Gastroesophageal sphincter (tissue), 3 donors: Measurements from ENCODE around the gene ODAD4.

Source experiments
- EP300 ChIP-seq: sonication (generic); formaldehyde crosslinking; IDR thresholded peaks from one replicate; pipeline ENCODE4 v1.6.1; 2017; ENCODE audit warnings: antibody characterized with exemption, mild to moderate bottlenecking
- POLR2A ChIP-seq, 2 donors: fragments of 450-650 bp; IDR thresholded peaks; one replicate each; pipeline ENCODE4 v1.6.1; 2017; ENCODE audit warnings: antibody characterized with exemption in 2 of 2, mild to moderate bottlenecking in 2 of 2, moderate library complexity in 1 of 2
- POLR2AphosphoS5 ChIP-seq: sonication (generic); formaldehyde crosslinking; IDR thresholded peaks from one replicate; pipeline ENCODE4 v1.6.1; 2017; ENCODE audit warnings: antibody characterized with exemption
- TF ChIP-seq, protein P1 (sequence below), 4 experiments: fragments of 200-600 bp in 2 of 4; fragments of 450-650 bp in 2 of 4; sonication (generic) in 1 of 4; IDR thresholded peaks; one replicate each; pipeline ENCODE4 v1.5.1; 2017 to 2019; ENCODE audit warnings: antibody characterized with exemption in 4 of 4, mild to moderate bottlenecking in 2 of 4, moderate library complexity in 2 of 4

DNA sequence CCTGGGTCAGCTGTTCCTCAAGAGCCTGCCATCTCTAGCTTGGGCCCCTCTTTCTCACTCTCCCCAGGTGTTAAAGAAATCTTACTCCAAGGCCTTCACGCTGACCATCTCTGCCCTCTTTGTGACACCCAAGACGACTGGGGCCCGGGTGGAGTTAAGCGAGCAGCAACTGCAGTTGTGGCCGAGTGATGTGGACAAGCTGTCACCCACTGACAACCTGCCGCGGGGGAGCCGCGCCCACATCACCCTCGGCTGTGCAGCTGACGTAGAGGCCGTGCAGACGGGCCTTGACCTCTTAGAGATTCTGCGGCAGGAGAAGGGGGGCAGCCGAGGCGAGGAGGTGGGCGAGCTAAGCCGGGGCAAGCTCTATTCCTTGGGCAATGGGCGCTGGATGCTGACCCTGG, 43.0 kb downstream of the ODAD4 start:
- TF ChIP-seq, protein P1, sequence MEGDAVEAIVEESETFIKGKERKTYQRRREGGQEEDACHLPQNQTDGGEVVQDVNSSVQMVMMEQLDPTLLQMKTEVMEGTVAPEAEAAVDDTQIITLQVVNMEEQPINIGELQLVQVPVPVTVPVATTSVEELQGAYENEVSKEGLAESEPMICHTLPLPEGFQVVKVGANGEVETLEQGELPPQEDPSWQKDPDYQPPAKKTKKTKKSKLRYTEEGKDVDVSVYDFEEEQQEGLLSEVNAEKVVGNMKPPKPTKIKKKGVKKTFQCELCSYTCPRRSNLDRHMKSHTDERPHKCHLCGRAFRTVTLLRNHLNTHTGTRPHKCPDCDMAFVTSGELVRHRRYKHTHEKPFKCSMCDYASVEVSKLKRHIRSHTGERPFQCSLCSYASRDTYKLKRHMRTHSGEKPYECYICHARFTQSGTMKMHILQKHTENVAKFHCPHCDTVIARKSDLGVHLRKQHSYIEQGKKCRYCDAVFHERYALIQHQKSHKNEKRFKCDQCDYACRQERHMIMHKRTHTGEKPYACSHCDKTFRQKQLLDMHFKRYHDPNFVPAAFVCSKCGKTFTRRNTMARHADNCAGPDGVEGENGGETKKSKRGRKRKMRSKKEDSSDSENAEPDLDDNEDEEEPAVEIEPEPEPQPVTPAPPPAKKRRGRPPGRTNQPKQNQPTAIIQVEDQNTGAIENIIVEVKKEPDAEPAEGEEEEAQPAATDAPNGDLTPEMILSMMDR (IDR thresholded peaks at IDR 0.05), result no peak
- TF ChIP-seq POLR2AphosphoS5 (no peak), POLR2A (IDR thresholded peaks at IDR 0.05) (no peak), EP300 (no peak)
